MCF 10A (cell line): ENCODE data around the gene LTBP2. TPM values are rescaled to one million over a fixed set of nuclear protein-coding genes. Genes with fewer than 3 reads are reported as not detected.

Experiments used
- BruUV-seq: library from RNA; stranded (reverse); fragments of 400-500 nt; replicated peaks from 2 replicates; lab custom pipeline; 2021; lab: Mats Ljungman, UMichigan
- CTCF ChIA-PET: fragments of 300-600 bp; sonication (Branson Sonifier 250); formaldehyde crosslinking; extraction: SDS; loops from one replicate; lab custom pipeline; 2021; ENCODE audit warnings: antibody characterized with exemption, inconsistent platforms; lab: Yijun Ruan, JAX
- POLR2A ChIA-PET: fragments of 300-600, 350-650 bp; sonication (Branson Sonifier 250); formaldehyde crosslinking; extraction: SDS; loops from one replicate; lab custom pipeline; 2020; ENCODE audit warnings: antibody characterized with exemption, inconsistent platforms; lab: Yijun Ruan, JAX
- DNase-seq: peaks from one replicate; pipeline ENCODE4 v3.0.0-alpha.2; 2018; ENCODE audit not compliant: unreplicated experiment
- H3K27ac Mint-ChIP-seq: one replicate; pipeline ENCODE4 v1.8.0; 2022; ENCODE audit warnings: mild to moderate bottlenecking, low read depth, mixed read lengths; ENCODE audit not compliant: unreplicated experiment
- H3K27me3 Mint-ChIP-seq: one replicate; pipeline ENCODE4 v1.8.0; 2022; ENCODE audit warnings: mixed read lengths; ENCODE audit not compliant: insufficient read depth, unreplicated experiment
- H3K36me3 Mint-ChIP-seq: one replicate; pipeline ENCODE4 v1.8.0; 2022; ENCODE audit warnings: mild to moderate bottlenecking, moderate library complexity, mixed read lengths; ENCODE audit not compliant: insufficient read depth, unreplicated experiment
- H3K4me1 Mint-ChIP-seq: one replicate; pipeline ENCODE4 v1.8.0; 2022; ENCODE audit warnings: mixed read lengths; ENCODE audit not compliant: insufficient read depth, unreplicated experiment
- H3K4me3 Mint-ChIP-seq: one replicate; pipeline ENCODE4 v1.8.0; 2022; ENCODE audit warnings: mild to moderate bottlenecking, moderate library complexity, mixed read lengths; ENCODE audit not compliant: unreplicated experiment
- H3K9me3 Mint-ChIP-seq: one replicate; pipeline ENCODE4 v1.8.0; 2022; ENCODE audit warnings: mixed read lengths; ENCODE audit not compliant: unreplicated experiment
- intact Hi-C: fragments of 100-400 bp; cut with micrococcal nuclease; formaldehyde crosslinking; loops from 2 replicates; pipeline ENCODE4 v1.14.1; 2022
- total RNA-seq: library from RNA; stranded (reverse); gene quantifications from 2 replicates; pipeline ENCODE4 v1.2.3, GENCODE V29; 2022
- TF ChIP-seq, protein P1 (sequence below): fragments of 200-600 bp; IDR thresholded peaks from one replicate; pipeline ENCODE4 v1.8.0; 2022; ENCODE audit warnings: antibody characterized with exemption, mild to moderate bottlenecking; ENCODE audit not compliant: unreplicated experiment

Gene LTBP2
- total RNA-seq, 1 experiment from 2014 or later, result 16.8 TPM

DNA sequence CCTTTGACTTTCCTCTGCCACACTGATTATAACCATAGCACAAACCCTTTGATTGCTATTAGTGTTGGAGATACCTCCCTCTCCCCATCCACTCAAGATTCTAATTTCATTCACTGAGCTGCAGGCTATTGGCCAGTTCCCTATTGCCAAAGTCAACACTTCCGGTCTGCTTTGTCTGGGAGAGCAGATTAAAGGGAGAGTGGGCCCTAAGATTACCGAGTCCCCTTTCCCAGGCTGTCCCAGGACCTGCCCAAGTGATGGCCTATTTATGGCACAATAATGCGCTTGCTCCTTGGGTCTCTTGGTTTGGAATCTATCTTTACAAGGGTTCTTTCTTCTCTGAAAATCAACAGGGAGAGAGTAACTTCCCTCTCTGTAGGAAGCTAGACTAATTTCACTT, 42.9 kb upstream of the LTBP2 start:
- no TSS peak for BruUV-seq
- DNase-seq, result no peak
- H3K27ac Mint-ChIP-seq, result peak overlapping the region; percentile 75
- H3K36me3 Mint-ChIP-seq, result peaks cover 14% of the 10 kb centered on the region
- H3K4me1 Mint-ChIP-seq, result peaks cover 30% of the 10 kb centered on the region
- CTCF ChIA-PET, result interaction anchor here (0.6 to 2.9 kb wide), 5 partner anchors 11 to 1413 kb away, joined by 3 to 13 read pairs (median 6); partner anchors contain the start of gene LTBP2
- intact Hi-C loops, result loop anchor here (5.0 kb wide), 1 partner anchor 33 kb away; no protein-coding TSS in a partner anchor
- no peaks in the 10 kb centered on the region for H3K27me3 Mint-ChIP-seq
- TF ChIP-seq, protein P1, sequence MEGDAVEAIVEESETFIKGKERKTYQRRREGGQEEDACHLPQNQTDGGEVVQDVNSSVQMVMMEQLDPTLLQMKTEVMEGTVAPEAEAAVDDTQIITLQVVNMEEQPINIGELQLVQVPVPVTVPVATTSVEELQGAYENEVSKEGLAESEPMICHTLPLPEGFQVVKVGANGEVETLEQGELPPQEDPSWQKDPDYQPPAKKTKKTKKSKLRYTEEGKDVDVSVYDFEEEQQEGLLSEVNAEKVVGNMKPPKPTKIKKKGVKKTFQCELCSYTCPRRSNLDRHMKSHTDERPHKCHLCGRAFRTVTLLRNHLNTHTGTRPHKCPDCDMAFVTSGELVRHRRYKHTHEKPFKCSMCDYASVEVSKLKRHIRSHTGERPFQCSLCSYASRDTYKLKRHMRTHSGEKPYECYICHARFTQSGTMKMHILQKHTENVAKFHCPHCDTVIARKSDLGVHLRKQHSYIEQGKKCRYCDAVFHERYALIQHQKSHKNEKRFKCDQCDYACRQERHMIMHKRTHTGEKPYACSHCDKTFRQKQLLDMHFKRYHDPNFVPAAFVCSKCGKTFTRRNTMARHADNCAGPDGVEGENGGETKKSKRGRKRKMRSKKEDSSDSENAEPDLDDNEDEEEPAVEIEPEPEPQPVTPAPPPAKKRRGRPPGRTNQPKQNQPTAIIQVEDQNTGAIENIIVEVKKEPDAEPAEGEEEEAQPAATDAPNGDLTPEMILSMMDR, result no peak
- H3K4me3 Mint-ChIP-seq, result no peak overlapping the region
- H3K9me3 Mint-ChIP-seq, result no peaks in the 10 kb centered on the region
- POLR2A ChIA-PET, result interaction anchor here (1.0 to 2.7 kb wide), 7 partner anchors 11 to 109 kb away, joined by 3 to 12 read pairs (median 5); partner anchors contain the start of gene YLPM1

DNA sequence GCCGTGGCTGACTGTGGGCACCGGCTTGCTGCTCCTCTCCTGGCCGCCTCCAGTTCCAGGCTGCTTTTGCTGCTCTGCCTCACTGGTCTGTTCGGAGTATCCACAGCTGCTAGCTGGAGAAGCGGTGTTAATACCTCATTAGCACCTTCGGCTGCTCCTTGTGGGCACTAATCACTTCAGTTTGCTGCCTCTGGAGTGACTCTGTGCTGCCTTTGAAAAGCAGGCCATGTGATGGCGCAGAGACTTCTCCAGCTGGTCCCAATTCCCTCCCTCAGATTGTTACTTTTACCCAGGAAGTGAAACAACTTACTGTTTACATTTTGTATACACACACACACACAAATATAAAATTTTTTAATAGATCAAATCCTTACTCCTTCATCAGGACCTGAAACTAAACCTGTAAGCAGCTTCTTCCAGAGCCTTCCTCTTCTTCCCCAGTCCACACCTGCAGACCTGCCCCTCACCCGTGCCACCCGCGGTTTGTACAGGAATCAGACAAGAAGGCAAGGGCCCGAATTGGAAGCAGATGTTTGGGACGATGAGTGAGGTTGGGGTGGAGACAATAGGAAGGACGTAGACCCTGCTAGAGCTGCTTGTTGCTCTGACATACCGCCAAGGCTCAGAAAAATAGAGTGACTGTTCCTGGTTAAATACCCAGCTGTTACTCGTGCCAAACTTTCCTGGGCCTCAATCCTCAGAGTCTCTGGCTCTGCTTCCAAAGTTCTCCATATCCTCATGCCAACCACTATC, 41.5 kb upstream of the LTBP2 start:
- peaks cover 11% of the 10 kb centered on the region for H3K36me3 Mint-ChIP-seq
- H3K4me1 Mint-ChIP-seq, result peaks cover 40% of the 10 kb centered on the region
- no peak for DNase-seq
- POLR2A ChIA-PET, result interaction anchor here (0.6 to 1.4 kb wide), 3 partner anchors 10 to 1530 kb away, joined by 3 to 4 read pairs (median 3); no protein-coding TSS in a partner anchor
- BruUV-seq, result no TSS peak
- H3K4me3 Mint-ChIP-seq, result no peak overlapping the region
- CTCF ChIA-PET, result interaction anchor here (0.6 to 2.9 kb wide), 2 partner anchors 41 to 82 kb away, joined by 3 to 13 read pairs; partner anchors contain the start of gene LTBP2
- TF ChIP-seq, protein P1, result no peak
- no peaks in the 10 kb centered on the region for H3K9me3 Mint-ChIP-seq
- no peaks in the 10 kb centered on the region for H3K27me3 Mint-ChIP-seq
- H3K27ac Mint-ChIP-seq, result peak overlapping the region; percentile 27
- intact Hi-C loops, result no loop called here

DNA sequence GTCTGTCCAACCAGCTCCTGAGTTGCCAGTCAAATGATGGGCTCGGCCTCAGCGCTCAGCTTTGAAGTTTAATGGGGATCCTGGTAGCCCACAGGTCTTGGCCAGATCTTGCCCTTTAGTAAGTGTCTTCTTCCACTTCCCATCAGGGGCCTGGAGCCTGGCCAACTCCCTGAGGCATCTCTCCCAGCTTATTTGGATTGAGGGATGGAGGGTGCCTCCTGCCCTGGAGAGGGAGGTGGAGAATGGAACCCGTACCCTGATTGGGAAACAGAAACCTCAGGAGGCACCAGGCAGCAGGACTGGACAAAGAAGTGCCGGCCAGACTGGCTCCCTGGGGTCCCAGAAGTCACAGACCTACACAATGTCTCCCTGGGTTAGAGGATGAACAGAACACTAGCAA, 40.5 kb upstream of the LTBP2 start:
- no peaks in the 10 kb centered on the region for H3K27me3 Mint-ChIP-seq
- no TSS peak for BruUV-seq
- no peaks in the 10 kb centered on the region for H3K9me3 Mint-ChIP-seq
- intact Hi-C loops, result no loop called here
- no peak overlapping the region for H3K4me3 Mint-ChIP-seq
- peaks cover 7% of the 10 kb centered on the region for H3K36me3 Mint-ChIP-seq
- ChIA-PET CTCF (interaction anchor here (0.7 to 2.9 kb wide), 4 partner anchors 37 to 80 kb away, joined by 3 to 13 read pairs (median 4); partner anchors contain the start of gene LTBP2), POLR2A (interaction anchor here (0.7 to 1.6 kb wide), 3 partner anchors 34 to 60 kb away, joined by 3 to 4 read pairs (median 4); partner anchors contain the start of genes AREL1 and FCF1)
- no peak overlapping the region for H3K27ac Mint-ChIP-seq
- H3K4me1 Mint-ChIP-seq, result peaks cover 48% of the 10 kb centered on the region
- TF ChIP-seq, protein P1, result no peak
- DNase-seq, result peak; percentile 56
